HepG2 (cell line): ENCODE data around the gene NOXA1. TPM values are rescaled to one million over a fixed set of nuclear protein-coding genes. Genes with fewer than 3 reads are reported as not detected.

ENCODE experiments used
- HNF1B ChIP-seq: sonication (generic); formaldehyde crosslinking; IDR thresholded peaks from 2 replicates; pipeline ENCODE4 v1.5.1; 2020; ENCODE audit warnings: mild to moderate bottlenecking, moderate library complexity, missing genetic modification reagents
- TCF12 ChIP-seq, 2 experiments: fragments of 450-650 bp in 1 of 2; sonication (generic) in 1 of 2; formaldehyde crosslinking in 1 of 2; IDR thresholded peaks; 2 replicates each; pipeline versions ENCODE4 v1.6.1 to v1.8.0; 2017 to 2022; ENCODE audit warnings: antibody characterized with exemption in 1 of 2, mild to moderate bottlenecking in 1 of 2, missing genetic modification reagents in 1 of 2, moderate library complexity in 1 of 2
- ZNF350 ChIP-seq: sonication (generic); formaldehyde crosslinking; IDR thresholded peaks from 2 replicates; pipeline ENCODE4 v1.4.0; 2020; ENCODE audit warnings: mild to moderate bottlenecking, low read depth, missing genetic modification reagents, borderline replicate concordance
- ZNF652 ChIP-seq: IDR thresholded peaks from 2 replicates; pipeline ENCODE4 v1.6.1; 2016; ENCODE audit warnings: low read depth, borderline replicate concordance
- ZNF704 ChIP-seq: sonication (generic); formaldehyde crosslinking; IDR thresholded peaks from 2 replicates; pipeline ENCODE4 v1.8.1; 2023; ENCODE audit warnings: mild to moderate bottlenecking, inconsistent platforms, moderate library complexity, missing genetic modification reagents, borderline replicate concordance
- ZNF747 ChIP-seq: sonication (generic); formaldehyde crosslinking; IDR thresholded peaks from 2 replicates; pipeline ENCODE4 v1.8.1; 2023; ENCODE audit warnings: missing genetic modification reagents, mild to moderate bottlenecking, borderline replicate concordance
- ZNF772 ChIP-seq: sonication (generic); formaldehyde crosslinking; IDR thresholded peaks from 2 replicates; pipeline ENCODE4 v1.5.0; 2020; ENCODE audit warnings: mild to moderate bottlenecking, missing genetic modification reagents
- ZXDC ChIP-seq: sonication (generic); formaldehyde crosslinking; IDR thresholded peaks from 2 replicates; pipeline ENCODE4 v1.5.0; 2020; ENCODE audit warnings: mild to moderate bottlenecking, missing genetic modification reagents
- polyA plus RNA-seq, 8 experiments: library from polyadenylated mRNA; depleted of rRNA in 3 of 8; stranded (reverse) in 7 of 8; unstranded in 1 of 8; fragments of >200 nt; fragmentation: Illumina TruSeq in 4 of 8; extraction: Trizol in 4 of 8; gene quantifications; 2 replicates each; pipeline versions ENCODE4 v1.2.1 to v1.2.3, GENCODE V29; 2011 to 2016; ENCODE audit warnings: low read depth in 4 of 8, missing spikeins in 1 of 8, mixed read lengths in 1 of 8; ENCODE audit not compliant: insufficient read depth in 1 of 8
- total RNA-seq, 5 experiments: library from RNA; depleted of rRNA; stranded (reverse); fragments of >200 nt; fragmentation: Illumina TruSeq; extraction: Trizol; gene quantifications; 2 replicates each; pipeline ENCODE4 v1.2.3, GENCODE V29; 2016; ENCODE audit warnings: low read depth in 1 of 5
- TF ChIP-seq, protein P1 (sequence below), 2 experiments: fragments of 450-650 bp in 1 of 2; sonication (generic) in 1 of 2; formaldehyde crosslinking in 1 of 2; IDR thresholded peaks; 2 replicates each; pipeline versions ENCODE4 v1.6.1 to v1.8.0; 2016 to 2022; ENCODE audit warnings: antibody characterized with exemption in 1 of 2, mild to moderate bottlenecking in 1 of 2, missing genetic modification reagents in 1 of 2

NOXA1 gene
- total and polyA plus RNA-seq, 2 of the 13 experiments (the other 11 are each of a cell fraction or from before 2014, with no cell fraction given) = 0.78 to 1.2 TPM

DNA sequence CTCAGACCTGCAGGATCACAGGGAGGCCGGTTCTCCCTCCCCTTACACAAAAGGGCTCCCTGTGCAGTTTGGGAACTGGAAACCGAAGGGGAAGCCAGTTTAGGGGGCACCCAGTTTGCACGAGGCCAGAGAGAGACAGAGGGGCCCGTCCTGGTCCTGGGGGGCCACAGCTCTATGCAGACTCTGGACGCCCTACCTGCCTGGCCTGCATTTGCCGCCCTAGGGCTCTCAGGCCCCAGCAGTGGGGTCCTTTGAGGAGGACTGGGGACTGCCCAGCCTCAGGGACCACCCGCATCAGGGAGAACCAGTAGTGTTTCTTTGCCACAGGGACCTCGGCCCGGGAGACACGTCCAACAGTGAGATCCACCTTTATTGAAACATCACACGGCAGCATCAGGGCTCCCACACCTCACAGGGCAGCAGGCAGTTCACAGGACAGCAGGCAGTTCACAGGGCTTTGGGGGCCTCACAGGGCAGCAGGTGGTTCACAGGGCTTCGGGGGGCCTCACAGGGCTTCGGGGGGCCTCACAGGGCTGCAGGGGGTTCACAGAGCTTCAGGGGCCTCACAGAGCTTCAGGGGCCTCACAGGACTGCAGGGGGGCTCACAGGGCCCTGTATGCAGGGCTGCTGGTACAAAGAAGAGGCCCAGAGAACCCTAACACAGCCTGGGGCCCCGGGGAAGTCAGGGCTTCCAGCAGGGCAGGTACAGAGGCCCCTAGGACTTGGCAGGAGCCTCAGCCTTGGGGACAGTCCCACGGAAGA is 36.6 kb downstream of the NOXA1 start (continued):
- TF ChIP-seq TCF12 (IDR thresholded peaks at IDR 0.05) = no peak
- TF ChIP-seq TCF12 (CRISPR knock-in tag; IDR thresholded peaks at IDR 0.05) = 0 out of 2 replicates have a peak, but pooled peaks have one; percentile 35
- peak; percentile 75; the same call in 1 of the 2 replicates for TF ChIP-seq ZNF772 (CRISPR knock-in tag)
- 0 out of 2 replicates have a peak, but pooled peaks have one; percentile 24 for TF ChIP-seq ZNF704 (CRISPR knock-in tag)
- TF ChIP-seq, protein P1, sequence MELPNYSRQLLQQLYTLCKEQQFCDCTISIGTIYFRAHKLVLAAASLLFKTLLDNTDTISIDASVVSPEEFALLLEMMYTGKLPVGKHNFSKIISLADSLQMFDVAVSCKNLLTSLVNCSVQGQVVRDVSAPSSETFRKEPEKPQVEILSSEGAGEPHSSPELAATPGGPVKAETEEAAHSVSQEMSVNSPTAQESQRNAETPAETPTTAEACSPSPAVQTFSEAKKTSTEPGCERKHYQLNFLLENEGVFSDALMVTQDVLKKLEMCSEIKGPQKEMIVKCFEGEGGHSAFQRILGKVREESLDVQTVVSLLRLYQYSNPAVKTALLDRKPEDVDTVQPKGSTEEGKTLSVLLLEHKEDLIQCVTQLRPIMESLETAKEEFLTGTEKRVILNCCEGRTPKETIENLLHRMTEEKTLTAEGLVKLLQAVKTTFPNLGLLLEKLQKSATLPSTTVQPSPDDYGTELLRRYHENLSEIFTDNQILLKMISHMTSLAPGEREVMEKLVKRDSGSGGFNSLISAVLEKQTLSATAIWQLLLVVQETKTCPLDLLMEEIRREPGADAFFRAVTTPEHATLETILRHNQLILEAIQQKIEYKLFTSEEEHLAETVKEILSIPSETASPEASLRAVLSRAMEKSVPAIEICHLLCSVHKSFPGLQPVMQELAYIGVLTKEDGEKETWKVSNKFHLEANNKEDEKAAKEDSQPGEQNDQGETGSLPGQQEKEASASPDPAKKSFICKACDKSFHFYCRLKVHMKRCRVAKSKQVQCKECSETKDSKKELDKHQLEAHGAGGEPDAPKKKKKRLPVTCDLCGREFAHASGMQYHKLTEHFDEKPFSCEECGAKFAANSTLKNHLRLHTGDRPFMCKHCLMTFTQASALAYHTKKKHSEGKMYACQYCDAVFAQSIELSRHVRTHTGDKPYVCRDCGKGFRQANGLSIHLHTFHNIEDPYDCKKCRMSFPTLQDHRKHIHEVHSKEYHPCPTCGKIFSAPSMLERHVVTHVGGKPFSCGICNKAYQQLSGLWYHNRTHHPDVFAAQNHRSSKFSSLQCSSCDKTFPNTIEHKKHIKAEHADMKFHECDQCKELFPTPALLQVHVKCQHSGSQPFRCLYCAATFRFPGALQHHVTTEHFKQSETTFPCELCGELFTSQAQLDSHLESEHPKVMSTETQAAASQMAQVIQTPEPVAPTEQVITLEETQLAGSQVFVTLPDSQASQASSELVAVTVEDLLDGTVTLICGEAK (IDR thresholded peaks at IDR 0.05) = no peak
- TF ChIP-seq, protein P1 (CRISPR knock-in tag; IDR thresholded peaks at IDR 0.05) = peak; percentile 42; the same call in 1 of the 2 replicates
- TF ChIP-seq ZNF652 (CRISPR knock-in tag) = no peak
- TF ChIP-seq ZNF747 (CRISPR knock-in tag) = peak; percentile 76
- 0 out of 2 replicates have a peak, but pooled peaks have one; percentile 55 for TF ChIP-seq HNF1B
- peak; percentile 46; the same call in 1 of the 2 replicates for TF ChIP-seq ZNF350 (CRISPR knock-in tag)
- 0 out of 2 replicates have a peak, but pooled peaks have one; percentile 20 for TF ChIP-seq ZXDC (CRISPR knock-in tag)
